ENCODE measurements around the gene U2AF2. TPM values are rescaled to one million over a fixed set of nuclear protein-coding genes. Genes with fewer than 3 reads are reported as not detected.
A peak's percentile ranks its signal among the peaks of the same experiment; 100 is the strongest.

U2AF2 gene
- total and polyA plus RNA-seq, 2 of the 4 experiments (the other 2 are of a cell fraction): 120 to 260 TPM

DNA sequence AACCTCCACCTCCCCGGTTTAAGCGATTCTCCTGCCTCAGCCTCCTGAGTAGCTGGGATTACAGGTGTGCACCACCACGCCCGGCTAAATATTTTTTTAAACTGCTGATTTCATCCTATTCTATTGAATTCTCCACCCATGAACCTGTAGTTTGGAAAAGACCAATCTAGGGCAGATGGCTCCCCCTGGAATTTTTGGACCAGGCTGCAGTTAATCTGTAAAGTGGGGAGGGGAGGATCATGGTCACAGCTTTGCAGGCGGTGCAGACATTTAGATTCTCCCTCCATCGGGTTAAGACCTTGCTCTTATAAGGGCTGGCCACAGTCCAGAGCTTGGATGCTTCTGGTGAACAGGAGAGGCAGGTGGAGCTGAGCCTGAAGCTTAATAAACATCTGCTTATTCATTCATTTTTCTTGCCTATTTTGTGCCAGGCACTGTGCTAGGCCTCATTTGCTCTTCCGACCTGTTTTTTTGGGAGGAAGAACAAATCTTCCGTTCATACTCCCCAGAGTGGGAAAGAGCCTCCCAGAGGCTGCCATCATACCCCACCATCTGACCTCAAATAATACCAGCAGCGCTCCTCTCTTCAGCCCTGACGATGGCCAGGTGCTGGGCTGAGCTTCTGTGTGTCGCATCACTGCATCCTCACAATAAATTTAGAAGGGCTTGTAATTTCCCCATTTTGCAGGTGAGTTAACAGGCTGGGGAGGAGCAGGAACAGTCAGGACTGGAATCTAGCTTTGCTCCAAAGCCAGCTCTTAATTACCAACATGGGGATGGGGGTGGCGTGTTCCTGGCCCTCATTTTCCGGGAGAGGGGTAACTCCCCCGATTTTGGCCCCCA lies 7.7 kb upstream of the U2AF2 start:
- ATAC-seq (ENCODE audit: low read depth): no peak
- peak overlapping the region; percentile 21 for H3K27ac ChIP-seq (ENCODE audit: insufficient read depth, low read length)
- no peaks in the 10 kb centered on the region for H3K27me3 ChIP-seq (ENCODE audit: control insufficient read depth, insufficient read depth, low read length)
- H3K56ac ChIP-seq (ENCODE audit: extremely low read depth, insufficient read depth, low read length): no peak overlapping the region; the same call in 1 of the 2 replicates
- POLR2A ChIA-PET (ENCODE audit: unreplicated experiment): no interaction called here
- H2BK20ac ChIP-seq (ENCODE audit: low read depth, low read length): no peak overlapping the region
- no peak overlapping the region for H2BK120ac ChIP-seq (ENCODE audit: low read depth, low read length)
- H2BK15ac ChIP-seq (ENCODE audit: low read depth, low read length): no peak overlapping the region
- H3K4me3 ChIP-seq (ENCODE audit: insufficient read depth, low read depth, low read length): peak overlapping the region; percentile 86
- BruUV-seq (replicated peaks): no TSS peak
- intact Hi-C loops (cut with micrococcal nuclease): no loop called here
- H3K9me3 ChIP-seq (ENCODE audit: control insufficient read depth, insufficient read depth, low read length): no peaks in the 10 kb centered on the region
- 100% methylated on average over 2 of the region's 14 CpGs; no CpG with 5 or more reads in 1 of the 2 experiments for WGBS, 2 experiments (ENCODE audit: extremely low coverage in 2 of 2, insufficient read length in 1 of 2)
- H3K23ac ChIP-seq (ENCODE audit: low read depth, low read length): no peak overlapping the region; the same call in 1 of the 2 replicates
- H3K18ac ChIP-seq (ENCODE audit: low read depth, low read length): no peak overlapping the region
- H2AK5ac ChIP-seq (ENCODE audit: low read depth, low read length): peak overlapping the region; percentile 43
- peak overlapping the region; percentile 97 for H2AK9ac ChIP-seq (replicated peaks; ENCODE audit: low read depth, low read length, poor library complexity)
- peak overlapping the region; percentile 78; the same call in 1 of the 2 replicates for H4K91ac ChIP-seq (ENCODE audit: insufficient read depth, low read depth, low read length)
- peak overlapping the region; percentile 71 for H3K4me2 ChIP-seq (ENCODE audit: low read depth, low read length)
- CTCF ChIA-PET: interaction anchor here (1.1 kb wide), 1 partner anchor 14 kb away, joined by 6 read pairs; no protein-coding TSS in a partner anchor
- H4K20me1 ChIP-seq (ENCODE audit: insufficient read depth, low read length): no peaks in the 10 kb centered on the region
- H3K36me3 ChIP-seq (ENCODE audit: control insufficient read depth, insufficient read depth, low read length): peaks cover 17% of the 10 kb centered on the region
- H3K9me1 ChIP-seq (ENCODE audit: insufficient read depth, low read length): no peaks in the 10 kb centered on the region
- peak overlapping the region; percentile 87 to 100; a peak in 3 of 4 replicates for H4K8ac ChIP-seq (ENCODE audit: low read depth in 2 of 2, low read length in 2 of 2)
- H4K5ac ChIP-seq (ENCODE audit: low read depth, low read length): peak overlapping the region; percentile 31
- no peak overlapping the region for H3K14ac ChIP-seq (replicated peaks; ENCODE audit: low read depth, low read length)
- H3K79me1 ChIP-seq (ENCODE audit: low read depth in 1 of 2, low read length in 2 of 2): peaks cover 22 to 56% of the 10 kb centered on the region in 2 experiments
- H2BK5ac ChIP-seq (ENCODE audit: low read depth, low read length, poor library complexity, severe bottlenecking): no peak overlapping the region
- peak overlapping the region; percentile 84 for H3K4ac ChIP-seq (ENCODE audit: low read depth, low read length)
- dilution Hi-C loops (cut with HindIII; ENCODE audit: low sequenced_read_pairs, unreplicated experiment): no loop called here
- peaks cover 14% of the 10 kb centered on the region for H3K4me1 ChIP-seq (ENCODE audit: control insufficient read depth, insufficient read depth, low read length)
- H3K9ac ChIP-seq (ENCODE audit: low read depth, low read length): peak overlapping the region; percentile 44
- peak overlapping the region; percentile 95 for H2AFZ ChIP-seq (replicated peaks; ENCODE audit: low read length, poor library complexity)
- no peak for DNase-seq
- in situ Hi-C loops (cut with MboI; ENCODE audit: low sequenced_read_pairs): loop anchor here (25.0 kb wide), 2 partner anchors 360 to 535 kb away; partner anchors contain the start of genes BRSK1, HSPBP1 and PPP1R12C
- TF ChIP-seq CHD1 (IDR thresholded peaks at IDR 0.05; ENCODE audit: low read depth, low read length): no peak
- TF ChIP-seq, protein P1, sequence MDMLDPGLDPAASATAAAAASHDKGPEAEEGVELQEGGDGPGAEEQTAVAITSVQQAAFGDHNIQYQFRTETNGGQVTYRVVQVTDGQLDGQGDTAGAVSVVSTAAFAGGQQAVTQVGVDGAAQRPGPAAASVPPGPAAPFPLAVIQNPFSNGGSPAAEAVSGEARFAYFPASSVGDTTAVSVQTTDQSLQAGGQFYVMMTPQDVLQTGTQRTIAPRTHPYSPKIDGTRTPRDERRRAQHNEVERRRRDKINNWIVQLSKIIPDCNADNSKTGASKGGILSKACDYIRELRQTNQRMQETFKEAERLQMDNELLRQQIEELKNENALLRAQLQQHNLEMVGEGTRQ (IDR thresholded peaks at IDR 0.05; ENCODE audit: low read depth, low read length): no peak
- TF ChIP-seq MAZ (IDR thresholded peaks at IDR 0.05; ENCODE audit: borderline replicate concordance, low read depth, low read length): no peak
- TF ChIP-seq SMC3 (IDR thresholded peaks at IDR 0.05; ENCODE audit: low read depth, low read length): no peak
- no peak for TF ChIP-seq CEBPB (IDR thresholded peaks at IDR 0.05; ENCODE audit: low read depth, low read length)
- no peak for TF ChIP-seq MAFK (IDR thresholded peaks at IDR 0.05; ENCODE audit: low read depth, low read length)
- no peak for TF ChIP-seq RAD21 (IDR thresholded peaks at IDR 0.05; ENCODE audit: low read length)
- TF ChIP-seq FOS (IDR thresholded peaks at IDR 0.05; ENCODE audit: low read depth, low read length): no peak
- TF ChIP-seq POLR2A (IDR thresholded peaks at IDR 0.05; ENCODE audit: low read depth, low read length): no peak
- TF ChIP-seq BHLHE40 (IDR thresholded peaks at IDR 0.05; ENCODE audit: low read depth, low read length): no peak
- TF ChIP-seq, protein P2, sequence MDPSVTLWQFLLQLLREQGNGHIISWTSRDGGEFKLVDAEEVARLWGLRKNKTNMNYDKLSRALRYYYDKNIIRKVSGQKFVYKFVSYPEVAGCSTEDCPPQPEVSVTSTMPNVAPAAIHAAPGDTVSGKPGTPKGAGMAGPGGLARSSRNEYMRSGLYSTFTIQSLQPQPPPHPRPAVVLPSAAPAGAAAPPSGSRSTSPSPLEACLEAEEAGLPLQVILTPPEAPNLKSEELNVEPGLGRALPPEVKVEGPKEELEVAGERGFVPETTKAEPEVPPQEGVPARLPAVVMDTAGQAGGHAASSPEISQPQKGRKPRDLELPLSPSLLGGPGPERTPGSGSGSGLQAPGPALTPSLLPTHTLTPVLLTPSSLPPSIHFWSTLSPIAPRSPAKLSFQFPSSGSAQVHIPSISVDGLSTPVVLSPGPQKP (IDR thresholded peaks at IDR 0.05; ENCODE audit: borderline replicate concordance, low read depth, low read length): no peak
- no peak for TF ChIP-seq NFE2L2 (IDR thresholded peaks at IDR 0.05; ENCODE audit: low read depth, low read length)
- no peak for TF ChIP-seq RFX5 (IDR thresholded peaks at IDR 0.05; ENCODE audit: low read depth, low read length)
- no peak for TF ChIP-seq RCOR1 (IDR thresholded peaks at IDR 0.05; ENCODE audit: insufficient replicate concordance, low read length)
- no peak for TF ChIP-seq MXI1 (IDR thresholded peaks at IDR 0.05; ENCODE audit: borderline replicate concordance, low read depth, low read length)
